Activated CD8-positive, alpha-beta T cell treated with anti-CD3 and anti-CD28 coated beads for 36 hours (primary cell): ENCODE data around the gene TMEM244. TPM values are rescaled to one million over a fixed set of nuclear protein-coding genes. Genes with fewer than 3 reads are reported as not detected.

Source experiments
- ATAC-seq: fragments of 200-7000 bp; cut with Tn5 transposase; one replicate; pipeline ENCODE4 v1.10.0; 2021; ENCODE audit warnings: mild to moderate bottlenecking, moderate library complexity
- CTCF ChIA-PET: fragments of 350-600 bp; sonication (Branson Sonifier 250); formaldehyde crosslinking; loops from one replicate; lab custom pipeline; 2021; ENCODE audit warnings: antibody characterized with exemption; lab: Charles Lee
- POLR2A ChIA-PET: fragments of 350-600 bp; sonication (Branson Sonifier 250); formaldehyde crosslinking; loops from one replicate; lab custom pipeline; 2021; ENCODE audit warnings: antibody characterized with exemption; lab: Charles Lee
- DNase-seq: peaks from one replicate; pipeline ENCODE4 v3.0.0-alpha.2; 2020
- H3K27ac Mint-ChIP-seq: one replicate; pipeline ENCODE4 v1.8.0; 2021; ENCODE audit warnings: mild to moderate bottlenecking, mixed read lengths
- H3K27me3 Mint-ChIP-seq: one replicate; pipeline ENCODE4 v1.8.0; 2021; ENCODE audit warnings: mixed read lengths
- H3K36me3 Mint-ChIP-seq: one replicate; pipeline ENCODE4 v1.8.0; 2021; ENCODE audit warnings: low read depth, mixed read lengths
- H3K4me1 Mint-ChIP-seq: one replicate; pipeline ENCODE4 v1.8.0; 2021; ENCODE audit warnings: low read depth, mixed read lengths
- H3K4me3 Mint-ChIP-seq: one replicate; pipeline ENCODE4 v1.8.0; 2021; ENCODE audit warnings: mild to moderate bottlenecking, moderate library complexity, mixed read lengths
- H3K9me3 Mint-ChIP-seq: one replicate; pipeline ENCODE4 v1.8.0; 2021; ENCODE audit warnings: mixed read lengths
- intact Hi-C: fragments of 100-400 bp; cut with micrococcal nuclease; formaldehyde crosslinking; loops from one replicate; pipeline ENCODE4 v1.10.0; 2022
- total RNA-seq, 2 experiments: library from RNA; stranded (reverse); gene quantifications; one replicate each; pipeline ENCODE4 v1.2.3, GENCODE V29; 2021
- TF ChIP-seq, protein P1 (sequence below): fragments of 200-600 bp; IDR thresholded peaks from one replicate; pipeline ENCODE4 v1.8.0; 2022; ENCODE audit warnings: antibody characterized with exemption, mild to moderate bottlenecking

Gene TMEM244
- total RNA-seq, 2 experiments from 2014 or later = 0.54 TPM; not detected in 1

DNA sequence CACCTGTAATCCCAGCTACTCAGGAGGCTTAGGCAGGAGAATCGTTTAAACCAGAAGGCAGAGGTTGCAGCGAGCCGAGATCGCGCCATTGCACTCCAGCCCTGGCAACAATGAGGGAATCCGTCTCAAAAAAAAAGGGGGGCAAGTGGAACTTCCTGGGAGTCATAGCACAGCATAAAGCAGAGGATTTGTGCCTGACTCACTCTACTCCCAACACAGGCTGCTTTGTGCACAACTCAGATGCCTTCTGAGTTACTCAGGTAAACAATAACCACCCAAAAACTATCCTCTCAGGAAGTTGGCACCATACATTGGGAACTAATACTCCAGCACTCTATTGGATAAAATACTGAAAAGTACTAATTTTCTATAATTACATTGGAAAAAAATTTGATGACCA lies 2.5 kb upstream of the TMEM244 start:
- H3K36me3 Mint-ChIP-seq = no peaks in the 10 kb centered on the region
- no peak overlapping the region for H3K27ac Mint-ChIP-seq
- POLR2A ChIA-PET = no interaction called here
- intact Hi-C loops = no loop called here
- no peak for ATAC-seq
- H3K4me1 Mint-ChIP-seq = peaks cover 7% of the 10 kb centered on the region
- no peaks in the 10 kb centered on the region for H3K9me3 Mint-ChIP-seq
- DNase-seq = no peak
- TF ChIP-seq, protein P1, sequence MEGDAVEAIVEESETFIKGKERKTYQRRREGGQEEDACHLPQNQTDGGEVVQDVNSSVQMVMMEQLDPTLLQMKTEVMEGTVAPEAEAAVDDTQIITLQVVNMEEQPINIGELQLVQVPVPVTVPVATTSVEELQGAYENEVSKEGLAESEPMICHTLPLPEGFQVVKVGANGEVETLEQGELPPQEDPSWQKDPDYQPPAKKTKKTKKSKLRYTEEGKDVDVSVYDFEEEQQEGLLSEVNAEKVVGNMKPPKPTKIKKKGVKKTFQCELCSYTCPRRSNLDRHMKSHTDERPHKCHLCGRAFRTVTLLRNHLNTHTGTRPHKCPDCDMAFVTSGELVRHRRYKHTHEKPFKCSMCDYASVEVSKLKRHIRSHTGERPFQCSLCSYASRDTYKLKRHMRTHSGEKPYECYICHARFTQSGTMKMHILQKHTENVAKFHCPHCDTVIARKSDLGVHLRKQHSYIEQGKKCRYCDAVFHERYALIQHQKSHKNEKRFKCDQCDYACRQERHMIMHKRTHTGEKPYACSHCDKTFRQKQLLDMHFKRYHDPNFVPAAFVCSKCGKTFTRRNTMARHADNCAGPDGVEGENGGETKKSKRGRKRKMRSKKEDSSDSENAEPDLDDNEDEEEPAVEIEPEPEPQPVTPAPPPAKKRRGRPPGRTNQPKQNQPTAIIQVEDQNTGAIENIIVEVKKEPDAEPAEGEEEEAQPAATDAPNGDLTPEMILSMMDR = no peak
- CTCF ChIA-PET = no interaction called here
- no peaks in the 10 kb centered on the region for H3K27me3 Mint-ChIP-seq
- H3K4me3 Mint-ChIP-seq = no peak overlapping the region

- POLR2A ChIA-PET = interaction anchor here (0.9 kb wide), 1 partner anchor 25 kb away, joined by 3 read pairs; no protein-coding TSS in a partner anchor
Measured at GRCh38 chr6:129859524-129859923, 1.6 kb downstream of the TMEM244 start.

DNA sequence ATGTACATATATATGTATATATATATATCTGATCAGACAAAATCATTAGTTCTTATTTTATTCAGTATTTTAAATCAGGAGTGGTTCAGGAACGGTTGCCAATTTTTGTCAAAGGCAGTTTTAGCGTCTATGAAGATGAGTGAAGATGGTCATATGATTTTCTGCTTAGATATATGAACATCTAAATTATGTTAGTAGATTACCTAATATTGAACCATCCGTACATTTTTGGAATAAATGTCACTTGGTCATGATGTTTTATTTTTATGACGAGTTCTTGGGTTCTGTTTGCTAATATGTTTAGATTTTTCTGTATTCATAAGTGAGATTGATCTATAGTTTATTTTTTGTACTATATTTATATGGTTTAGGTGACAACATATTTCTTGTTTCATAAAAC lies 3.3 kb downstream of the TMEM244 start:
- ATAC-seq = no peak
- ChIA-PET POLR2A (no interaction called here), CTCF (no interaction called here)
- Mint-ChIP-seq H3K4me1 (peaks cover 7% of the 10 kb centered on the region), H3K27me3 (no peaks in the 10 kb centered on the region), H3K9me3 (no peaks in the 10 kb centered on the region), H3K4me3 (no peak overlapping the region), H3K36me3 (no peaks in the 10 kb centered on the region), H3K27ac (no peak overlapping the region)
- DNase-seq = no peak
- TF ChIP-seq, protein P1 = no peak
- intact Hi-C loops = no loop called here

More at GRCh38 chr6:129859524-129859923, 1.6 kb downstream of the TMEM244 start:
- Mint-ChIP-seq H3K4me1 (peaks cover 7% of the 10 kb centered on the region), H3K36me3 (no peaks in the 10 kb centered on the region), H3K27ac (no peak overlapping the region), H3K9me3 (no peaks in the 10 kb centered on the region), H3K4me3 (no peak overlapping the region), H3K27me3 (no peaks in the 10 kb centered on the region)
- TF ChIP-seq, protein P1 = no peak
- CTCF ChIA-PET = no interaction called here
- no peak for DNase-seq
- intact Hi-C loops = no loop called here
- ATAC-seq = no peak

DNA sequence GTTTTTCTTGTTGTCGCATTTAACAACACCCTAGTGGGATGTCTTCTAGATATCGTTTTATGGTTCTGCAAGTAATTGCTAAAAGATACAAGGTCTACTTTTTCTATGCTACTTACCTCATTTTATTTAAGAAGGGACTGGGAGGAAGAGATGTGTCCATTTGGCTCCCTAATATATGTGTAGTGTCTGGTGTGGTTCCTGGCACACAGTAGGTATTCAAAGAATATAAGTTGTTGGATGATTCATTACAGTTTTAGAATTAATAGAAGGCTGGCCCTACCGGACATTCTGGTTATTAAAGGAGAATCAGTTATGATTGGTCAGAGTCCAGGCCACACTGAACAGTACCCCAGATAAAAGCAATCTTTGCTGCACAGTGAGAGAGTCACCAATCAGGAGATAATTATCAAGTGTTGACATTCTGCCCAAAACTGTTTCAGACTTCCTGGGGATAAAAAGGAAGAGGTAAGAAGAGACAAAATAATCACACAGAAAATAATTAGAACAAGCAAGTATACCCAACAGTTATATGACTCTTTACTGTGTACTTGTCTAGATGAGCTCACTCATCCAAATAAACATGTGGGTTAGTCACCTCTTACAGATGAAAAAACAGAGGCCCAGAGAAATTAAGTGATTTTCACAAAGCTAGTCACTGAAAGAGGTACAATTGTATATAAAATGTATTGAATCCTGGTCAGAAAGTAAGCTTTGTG lies 7.0 kb downstream of the TMEM244 start:
- CTCF ChIA-PET = interaction anchor here (3.3 kb wide), 1 partner anchor 256 kb away, joined by 8 read pairs; no protein-coding TSS in a partner anchor
- no peaks in the 10 kb centered on the region for H3K9me3 Mint-ChIP-seq
- no peaks in the 10 kb centered on the region for H3K36me3 Mint-ChIP-seq
- no peak overlapping the region for H3K4me3 Mint-ChIP-seq
- no peaks in the 10 kb centered on the region for H3K4me1 Mint-ChIP-seq
- TF ChIP-seq, protein P1 = no peak
- no peak overlapping the region for H3K27ac Mint-ChIP-seq
- intact Hi-C loops = no loop called here
- POLR2A ChIA-PET = no interaction called here
- ATAC-seq (no peak), DNase-seq (no peak)
- H3K27me3 Mint-ChIP-seq = no peaks in the 10 kb centered on the region

- DNase-seq (no peak), ATAC-seq (no peak)
- no peaks in the 10 kb centered on the region for H3K4me1 Mint-ChIP-seq
- intact Hi-C loops = no loop called here
- no peak overlapping the region for H3K4me3 Mint-ChIP-seq
- H3K9me3 Mint-ChIP-seq = no peaks in the 10 kb centered on the region
- no peaks in the 10 kb centered on the region for H3K27me3 Mint-ChIP-seq
- no peaks in the 10 kb centered on the region for H3K36me3 Mint-ChIP-seq
- POLR2A ChIA-PET = no interaction called here
- CTCF ChIA-PET = interaction anchor here (1.4 to 3.3 kb wide), 2 partner anchors 16 to 254 kb away, joined by 4 to 8 read pairs; no protein-coding TSS in a partner anchor
- no peak overlapping the region for H3K27ac Mint-ChIP-seq
- TF ChIP-seq, protein P1 = no peak
Measured at GRCh38 chr6:129852257-129852858, 8.8 kb downstream of the TMEM244 start.
